DOHH2 (cell line): ENCODE measurements around the gene PCDH7.
A peak's percentile ranks its signal among the peaks of the same experiment; 100 is the strongest.

Experiments
- H3F3A ChIP-seq: fragments of 200-600 bp; sonication (generic), shearing (Covaris generic); 2 replicates; pipeline ENCODE4 v1.6.0; 2016; ENCODE audit warnings: antibody characterized with exemption, mild to moderate bottlenecking; ENCODE audit not compliant: control insufficient read depth, insufficient read depth
- H3K27ac ChIP-seq: fragments of 200-600 bp; sonication (generic); 2 replicates; pipeline ENCODE4 v1.5.1; 2014; ENCODE audit warnings: low read depth, mild to moderate bottlenecking, low read length, moderate library complexity
- H3K27me3 ChIP-seq: fragments of 200-600 bp; sonication (generic); 2 replicates; pipeline ENCODE4 v1.6.1; 2014; ENCODE audit warnings: mild to moderate bottlenecking, low read length, mixed read lengths; ENCODE audit not compliant: control insufficient read depth
- H3K36me3 ChIP-seq: fragments of 200-600 bp; sonication (generic); 2 replicates; pipeline ENCODE4 v1.6.1; 2014; ENCODE audit warnings: mild to moderate bottlenecking, low read length, moderate library complexity, mixed read lengths; ENCODE audit not compliant: control insufficient read depth
- H3K4me1 ChIP-seq: fragments of 200-600 bp; sonication (generic); 2 replicates; pipeline ENCODE4 v1.6.1; 2014; ENCODE audit warnings: mild to moderate bottlenecking, low read length, mixed read lengths; ENCODE audit not compliant: control insufficient read depth
- H3K4me2 ChIP-seq: fragments of 200-600 bp; sonication (generic); 2 replicates; pipeline ENCODE4 v1.6.0; 2014; ENCODE audit warnings: mild to moderate bottlenecking, low read length, moderate library complexity
- H3K4me3 ChIP-seq: fragments of 200-600 bp; sonication (generic); 2 replicates; pipeline ENCODE4 v1.5.1; 2014; ENCODE audit warnings: mild to moderate bottlenecking, low read length, mixed read lengths
- H3K79me2 ChIP-seq: fragments of 200-600 bp; sonication (generic); 2 replicates; pipeline ENCODE4 v1.6.1; 2014; ENCODE audit warnings: mild to moderate bottlenecking, low read length, mixed read lengths; ENCODE audit not compliant: control insufficient read depth
- H3K9me2 ChIP-seq: fragments of 200-600 bp; sonication (generic); replicated peaks from 2 replicates; pipeline ENCODE4 v1.6.1; 2014; ENCODE audit warnings: mild to moderate bottlenecking, low read length, mixed read lengths; ENCODE audit not compliant: control insufficient read depth
- H3K9me3 ChIP-seq: fragments of 200-600 bp; sonication (generic); 2 replicates; pipeline ENCODE4 v1.6.1; 2014; ENCODE audit warnings: antibody characterized with exemption, low read length, mixed read lengths; ENCODE audit not compliant: control insufficient read depth, insufficient read depth
- H4K20me1 ChIP-seq: fragments of 200-600 bp; sonication (generic); 2 replicates; pipeline ENCODE4 v1.6.0; 2014; ENCODE audit warnings: low read depth, mild to moderate bottlenecking, antibody characterized with exemption, low read length, moderate library complexity; ENCODE audit not compliant: control insufficient read depth, insufficient read depth
- EZH2phosphoT487 ChIP-seq: fragments of 200-600 bp; sonication (generic); IDR thresholded peaks from 2 replicates; pipeline ENCODE4 v1.6.1; 2017; ENCODE audit warnings: borderline replicate concordance, mild to moderate bottlenecking, antibody characterized with exemption, low read length, moderate library complexity, mixed read lengths
- TF ChIP-seq, protein P1 (sequence below): fragments of 200-600 bp; sonication (generic); IDR thresholded peaks from one replicate; pipeline ENCODE4 v1.5.1; 2014; ENCODE audit warnings: antibody characterized with exemption, mild to moderate bottlenecking, low read depth, low read length; ENCODE audit not compliant: poor library complexity, severe bottlenecking

PCDH7 gene

DNA sequence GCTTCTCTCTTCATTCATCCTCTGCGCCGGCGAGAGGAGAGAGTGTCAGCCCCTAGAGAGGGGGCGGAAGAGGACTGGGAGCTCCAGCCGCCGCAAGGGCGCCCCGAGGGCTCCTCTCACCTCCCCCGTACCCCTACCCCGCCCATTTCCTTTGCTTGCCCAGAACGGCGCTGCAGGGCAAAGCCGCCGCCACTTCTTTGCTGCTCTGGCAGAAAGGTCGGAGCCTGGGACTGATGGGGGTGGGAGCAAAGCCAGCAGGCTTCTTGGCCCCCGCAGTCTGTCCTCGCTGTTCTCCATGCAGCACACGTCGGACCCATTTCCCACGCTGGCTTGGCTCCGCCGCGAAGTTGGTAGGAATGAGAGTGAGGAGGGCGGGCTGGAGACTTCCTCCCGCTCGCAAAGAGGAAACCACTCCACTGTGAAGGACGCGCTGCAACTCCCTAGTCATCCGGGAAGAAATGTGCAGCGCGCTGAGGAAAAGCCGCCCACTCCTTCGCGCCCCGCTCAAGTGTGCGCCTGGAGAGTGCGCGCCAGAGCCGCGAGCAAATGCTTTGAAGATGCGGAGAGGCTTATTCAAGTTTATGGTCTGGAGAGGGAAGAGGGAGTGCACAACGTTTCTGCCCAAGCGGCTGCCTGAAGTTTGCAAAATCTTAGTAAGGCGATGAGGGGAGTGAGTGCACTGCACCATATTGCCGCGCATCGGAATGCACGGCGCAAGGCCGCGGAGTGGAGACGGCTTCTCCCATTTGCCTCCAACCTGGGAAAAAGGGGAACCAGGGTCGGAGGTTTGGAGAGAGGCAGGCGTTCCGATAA lies 2.8 kb upstream of the PCDH7 start:
- Histone ChIP-seq H3K4me1 (peaks cover 29% of the 10 kb centered on the region), H3F3A (peaks cover 19% of the 10 kb centered on the region), H3K4me3 (peak overlapping the region; percentile 86), H3K9me3 (peaks cover 4% of the 10 kb centered on the region; the same call in 1 of the 2 replicates), H3K9me2 (no peaks in the 10 kb centered on the region), H3K27me3 (no peaks in the 10 kb centered on the region), H3K27ac (peak overlapping the region; percentile 92), H3K79me2 (peaks cover 31% of the 10 kb centered on the region), H3K4me2 (peak overlapping the region; percentile 82), H3K36me3 (peaks cover 4% of the 10 kb centered on the region), H4K20me1 (no peaks in the 10 kb centered on the region)
- TF ChIP-seq, protein P1, sequence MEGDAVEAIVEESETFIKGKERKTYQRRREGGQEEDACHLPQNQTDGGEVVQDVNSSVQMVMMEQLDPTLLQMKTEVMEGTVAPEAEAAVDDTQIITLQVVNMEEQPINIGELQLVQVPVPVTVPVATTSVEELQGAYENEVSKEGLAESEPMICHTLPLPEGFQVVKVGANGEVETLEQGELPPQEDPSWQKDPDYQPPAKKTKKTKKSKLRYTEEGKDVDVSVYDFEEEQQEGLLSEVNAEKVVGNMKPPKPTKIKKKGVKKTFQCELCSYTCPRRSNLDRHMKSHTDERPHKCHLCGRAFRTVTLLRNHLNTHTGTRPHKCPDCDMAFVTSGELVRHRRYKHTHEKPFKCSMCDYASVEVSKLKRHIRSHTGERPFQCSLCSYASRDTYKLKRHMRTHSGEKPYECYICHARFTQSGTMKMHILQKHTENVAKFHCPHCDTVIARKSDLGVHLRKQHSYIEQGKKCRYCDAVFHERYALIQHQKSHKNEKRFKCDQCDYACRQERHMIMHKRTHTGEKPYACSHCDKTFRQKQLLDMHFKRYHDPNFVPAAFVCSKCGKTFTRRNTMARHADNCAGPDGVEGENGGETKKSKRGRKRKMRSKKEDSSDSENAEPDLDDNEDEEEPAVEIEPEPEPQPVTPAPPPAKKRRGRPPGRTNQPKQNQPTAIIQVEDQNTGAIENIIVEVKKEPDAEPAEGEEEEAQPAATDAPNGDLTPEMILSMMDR: peak; percentile 3
- TF ChIP-seq EZH2phosphoT487: no peak

DNA sequence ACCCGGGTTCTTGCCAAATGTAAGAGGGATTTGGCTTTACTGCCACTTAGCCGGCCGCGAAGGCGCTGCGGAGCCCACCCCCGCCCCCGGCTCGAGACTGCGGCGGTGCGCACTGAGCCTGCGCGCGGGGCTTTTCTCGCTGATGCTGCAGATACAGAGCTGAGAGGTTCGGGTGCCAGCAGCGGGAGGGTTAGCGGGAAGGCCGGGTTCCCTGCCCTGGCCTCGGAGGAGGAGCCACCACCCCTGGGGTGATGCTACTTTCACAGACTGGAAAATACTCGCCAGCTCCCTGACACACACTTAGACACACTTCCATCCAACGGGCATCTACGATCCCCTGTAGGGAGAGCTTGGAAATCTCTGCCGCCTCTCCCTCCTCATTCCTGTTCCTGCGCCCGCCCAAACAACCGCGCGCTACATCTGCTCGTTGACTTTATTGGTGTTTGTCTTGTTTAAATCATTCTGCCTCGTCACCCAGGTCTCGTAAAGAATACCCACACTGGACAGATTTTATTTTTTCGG lies 2.1 kb upstream of the PCDH7 start:
- H3K4me3 ChIP-seq: peak overlapping the region; percentile 86
- no peaks in the 10 kb centered on the region for H4K20me1 ChIP-seq
- H3K36me3 ChIP-seq: peaks cover 11% of the 10 kb centered on the region
- H3F3A ChIP-seq: peaks cover 19% of the 10 kb centered on the region
- TF ChIP-seq, protein P1: no peak
- no peak for TF ChIP-seq EZH2phosphoT487
- peaks cover 35% of the 10 kb centered on the region for H3K4me1 ChIP-seq
- peak overlapping the region; percentile 92 for H3K27ac ChIP-seq
- H3K4me2 ChIP-seq: peak overlapping the region; percentile 82
- no peaks in the 10 kb centered on the region for H3K27me3 ChIP-seq
- H3K79me2 ChIP-seq: peaks cover 37% of the 10 kb centered on the region
- no peaks in the 10 kb centered on the region for H3K9me2 ChIP-seq
- peaks cover 8% of the 10 kb centered on the region; the same call in 1 of the 2 replicates for H3K9me3 ChIP-seq

DNA sequence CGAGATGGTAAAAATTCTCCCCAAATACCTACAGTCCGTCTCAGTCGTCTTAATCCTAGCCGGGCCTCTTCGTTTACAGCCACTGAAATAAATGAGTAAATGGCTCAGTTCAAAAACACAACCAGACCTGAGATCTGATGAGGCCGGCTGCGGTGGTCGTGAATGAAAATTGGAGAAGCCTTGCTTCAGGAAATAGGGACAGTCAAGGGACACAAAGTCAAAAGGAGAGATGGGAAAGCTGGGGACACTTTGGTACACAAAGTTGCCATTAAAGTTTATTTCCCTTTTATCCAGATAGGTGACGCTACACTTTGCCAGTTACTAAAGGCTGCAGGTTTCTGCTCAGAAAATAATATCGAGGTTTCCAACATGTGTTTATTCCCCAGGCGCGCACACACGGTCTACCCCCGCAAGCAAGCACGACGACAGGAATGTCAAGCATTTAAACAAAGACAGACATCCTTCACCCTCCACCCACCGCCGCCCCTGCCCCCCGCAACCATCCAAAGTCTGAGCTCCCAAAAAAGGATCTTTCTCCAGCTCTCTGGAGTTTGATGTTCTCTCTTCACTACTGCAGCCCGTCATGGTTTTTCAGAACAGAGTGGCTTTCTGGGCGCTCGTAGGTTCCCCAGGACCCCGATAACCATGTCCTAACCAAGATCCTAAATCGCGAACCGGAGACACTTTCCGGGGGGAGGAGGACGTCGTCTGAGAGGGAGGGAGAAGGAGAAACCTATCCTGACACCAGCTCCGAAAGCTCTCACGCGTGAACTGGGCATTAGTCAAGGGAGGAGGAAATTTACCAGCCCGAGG lies 1.3 kb upstream of the PCDH7 start:
- H4K20me1 ChIP-seq: no peaks in the 10 kb centered on the region
- H3K4me2 ChIP-seq: peak overlapping the region; percentile 82
- H3K27me3 ChIP-seq: no peaks in the 10 kb centered on the region
- H3K4me3 ChIP-seq: peak overlapping the region; percentile 86
- H3K9me3 ChIP-seq: peaks cover 8% of the 10 kb centered on the region; the same call in 1 of the 2 replicates
- peaks cover 19% of the 10 kb centered on the region for H3F3A ChIP-seq
- H3K9me2 ChIP-seq: no peaks in the 10 kb centered on the region
- peak overlapping the region; percentile 92 for H3K27ac ChIP-seq
- H3K4me1 ChIP-seq: peaks cover 41% of the 10 kb centered on the region
- TF ChIP-seq, protein P1: peak; percentile 13
- no peak for TF ChIP-seq EZH2phosphoT487
- peaks cover 45% of the 10 kb centered on the region for H3K79me2 ChIP-seq
- H3K36me3 ChIP-seq: peaks cover 18% of the 10 kb centered on the region
